GM19023 (cell line): ENCODE measurements around the gene STX12.

ENCODE experiments used
- ATAC-seq: cut with Tn5 transposase; IDR thresholded peaks from one replicate; pipeline ENCODE4 v1.9.1; 2021; ENCODE audit warnings: mild to moderate bottlenecking, moderate library complexity; ENCODE audit not compliant: unreplicated experiment

Gene STX12

GRCh38 chr1:27772932-27773825, at the start of gene STX12:
Gene STX12 (plus strand): TSS chr1:27773219. CDS start chr1:27773308, 89 bp downstream.
- peak; percentile 86 for ATAC-seq

GRCh38 chr1:27724961-27725373, 48.1 kb upstream of the STX12 start:
- no peak for ATAC-seq

GRCh38 chr1:27725374-27726172, 47.4 kb upstream of the STX12 start, which contains the start of gene FAM76A:
Gene FAM76A (plus strand): TSS chr1:27725961. CDS start chr1:27726081, 120 bp downstream.
- peak; percentile 93 for ATAC-seq

GRCh38 chr1:27726173-27727044, 46.6 kb upstream of the STX12 start:
- peak; percentile 23 for ATAC-seq

GRCh38 chr1:27727126-27727525, 45.9 kb upstream of the STX12 start:
- no peak for ATAC-seq

- ATAC-seq: no peak
Observed at GRCh38 chr1:27736252-27736651, 36.8 kb upstream of the STX12 start.

- no peak for ATAC-seq
Observed at GRCh38 chr1:27741121-27741520, 31.9 kb upstream of the STX12 start.

GRCh38 chr1:27744556-27744955, 28.5 kb upstream of the STX12 start:
- ATAC-seq: no peak

- ATAC-seq: no peak
Observed at GRCh38 chr1:27745466-27745865, 27.6 kb upstream of the STX12 start.

- ATAC-seq: no peak
Observed at GRCh38 chr1:27752360-27752759, 20.7 kb upstream of the STX12 start.

GRCh38 chr1:27755286-27755685, 17.7 kb upstream of the STX12 start:
- ATAC-seq: no peak

GRCh38 chr1:27755865-27756264, 17.2 kb upstream of the STX12 start:
- ATAC-seq: no peak

- no peak for ATAC-seq
Observed at GRCh38 chr1:27759236-27759635, 13.8 kb upstream of the STX12 start.

GRCh38 chr1:27760426-27760825, 12.6 kb upstream of the STX12 start:
- no peak for ATAC-seq

GRCh38 chr1:27762033-27762432, 11.0 kb upstream of the STX12 start:
- no peak for ATAC-seq

GRCh38 chr1:27763358-27763757, 9.7 kb upstream of the STX12 start:
- ATAC-seq: no peak

- no peak for ATAC-seq
Observed at GRCh38 chr1:27770293-27770830, 2.7 kb upstream of the STX12 start.

GRCh38 chr1:27772036-27772931, 735 bp upstream of the STX12 start:
- no peak for ATAC-seq

GRCh38 chr1:27773826-27774445, 917 bp downstream of the STX12 start:
- ATAC-seq: no peak
